HCT116 (cell line): ENCODE data around the gene NFIA. TPM values are rescaled to one million over a fixed set of nuclear protein-coding genes. Genes with fewer than 3 reads are reported as not detected.

Experiments used
- ATAC-seq: fragments of 200-7000 bp; cut with Tn5 transposase; 2 replicates; pipeline ENCODE4 v1.9.1; 2020; ENCODE audit warnings: mild to moderate bottlenecking, moderate library complexity
- BruUV-seq: library from RNA; stranded (reverse); fragments of 400-500 nt; replicated peaks from 2 replicates; lab custom pipeline; 2021; lab: Mats Ljungman, UMichigan
- CTCF ChIA-PET: fragments of 300-600 bp; sonication (Branson Sonifier 250); formaldehyde crosslinking; loops from one replicate; lab custom pipeline; 2021; ENCODE audit warnings: antibody characterized with exemption; lab: Charles Lee
- POLR2A ChIA-PET: fragments of 300-600, 350-600 bp; sonication (Branson Sonifier 250); formaldehyde crosslinking; loops from one replicate; lab custom pipeline; 2021; ENCODE audit warnings: antibody characterized with exemption; lab: Charles Lee
- RAD21 ChIA-PET, 2 experiments: fragments of 300-600 bp; sonication (Branson Sonifier 250); formaldehyde crosslinking; loops; one replicate each; lab custom pipeline; 2023; ENCODE audit warnings: low total read pairs in 2 of 2; ENCODE audit not compliant: uncharacterized antibody in 2 of 2, unreplicated experiment in 2 of 2, low non-redundant PET in 1 of 2; lab: Charles Lee
- DNase-seq: peaks from one replicate; pipeline ENCODE4 v3.0.0-alpha.2; 2010; ENCODE audit warnings: low read depth, low spot score
- H2AFZ ChIP-seq: fragments of 200-600 bp; shearing (Covaris generic), sonication (generic); 2 replicates; pipeline ENCODE4 v1.6.1; 2017; ENCODE audit warnings: low read depth, mixed run types, mixed read lengths, antibody characterized with exemption, low read length; ENCODE audit not compliant: poor library complexity, severe bottlenecking
- H3K27ac ChIP-seq: 2 replicates; pipeline ENCODE4 v1.5.1; 2012; ENCODE audit warnings: low read depth, low read length
- H3K27me3 ChIP-seq: fragments of 200-600 bp; sonication (generic); 2 replicates; pipeline ENCODE4 v1.6.1; 2016; ENCODE audit warnings: mixed run types, low read length, mixed read lengths; ENCODE audit not compliant: insufficient read depth
- H3K36me3 ChIP-seq, 2 experiments: fragments of 200-500 bp in 1 of 2; fragments of 200-600 bp in 1 of 2; sonication (Bioruptor generic) in 1 of 2; sonication (generic) in 1 of 2; 2 replicates each; pipeline versions ENCODE4 v1.5.1 to v1.6.1; 2014 to 2016; ENCODE audit warnings: low read length in 2 of 2, inconsistent platforms in 1 of 2, mixed read lengths in 1 of 2, mixed run types in 1 of 2; ENCODE audit not compliant: insufficient read depth in 2 of 2, control insufficient read depth in 1 of 2
- H3K4me1 ChIP-seq, 2 experiments: fragments of 200-600 bp in 1 of 2; sonication (generic) in 1 of 2; 2 replicates each; pipeline versions ENCODE4 v1.5.1 to v1.6.1; 2012 to 2017; ENCODE audit warnings: low read length in 2 of 2, inconsistent platforms in 1 of 2, mild to moderate bottlenecking in 1 of 2, mixed read lengths in 1 of 2, mixed run types in 1 of 2, moderate library complexity in 1 of 2; ENCODE audit not compliant: insufficient read depth in 2 of 2, control insufficient read depth in 1 of 2
- H3K4me2 ChIP-seq: fragments of 200-600 bp; sonication (generic); 2 replicates; pipeline ENCODE4 v1.6.1; 2017; ENCODE audit warnings: mixed run types, low read length, mixed read lengths
- H3K4me3 ChIP-seq, 2 experiments: fragments of 200-600 bp in 1 of 2; sonication (generic) in 1 of 2; replicated peaks in 1 of 2; 2 replicates each; pipeline ENCODE4 v1.5.1; 2011 to 2016; ENCODE audit warnings: low read length in 2 of 2, control low read depth in 1 of 2, low read depth in 1 of 2, mild to moderate bottlenecking in 1 of 2, mixed read lengths in 1 of 2, mixed run types in 1 of 2
- H3K79me2 ChIP-seq: fragments of 200-600 bp; sonication (generic); 2 replicates; pipeline ENCODE4 v1.6.1; 2017; ENCODE audit warnings: mild to moderate bottlenecking, mixed run types, low read length, moderate library complexity, mixed read lengths; ENCODE audit not compliant: insufficient read depth
- H3K9ac ChIP-seq: fragments of 200-600 bp; sonication (generic); 2 replicates; pipeline ENCODE4 v1.6.1; 2016; ENCODE audit warnings: low read length, mixed read lengths
- H3K9me2 ChIP-seq: fragments of 200-600 bp; sonication (generic), shearing (Covaris generic); 2 replicates; pipeline ENCODE4 v1.6.1; 2017; ENCODE audit warnings: mixed run types, mild to moderate bottlenecking, moderate library complexity; ENCODE audit not compliant: insufficient read depth
- H3K9me3 ChIP-seq, 2 experiments: fragments of 200-500 bp in 1 of 2; fragments of 200-600 bp in 1 of 2; sonication (Bioruptor generic) in 1 of 2; sonication (generic) in 1 of 2; 2 replicates each; pipeline ENCODE4 v1.6.1; 2014 to 2017; ENCODE audit warnings: low read length in 2 of 2, mixed read lengths in 2 of 2, inconsistent platforms in 1 of 2, low read depth in 1 of 2, mild to moderate bottlenecking in 1 of 2, mixed run types in 1 of 2, moderate library complexity in 1 of 2; ENCODE audit not compliant: control insufficient read depth in 1 of 2, insufficient read depth in 1 of 2
- H4K20me1 ChIP-seq: fragments of 200-600 bp; sonication (generic), shearing (Covaris generic); 2 replicates; pipeline ENCODE4 v1.6.1; 2017; ENCODE audit warnings: mixed run types, mild to moderate bottlenecking, moderate library complexity; ENCODE audit not compliant: insufficient read depth
- ATF3 ChIP-seq: IDR thresholded peaks from 2 replicates; pipeline ENCODE4 v1.6.1; 2012
- ELF1 ChIP-seq: IDR thresholded peaks from 2 replicates; pipeline ENCODE4 v1.6.1; 2012; ENCODE audit warnings: low read depth, borderline replicate concordance
- EZH2phosphoT487 ChIP-seq: fragments of 200-600 bp; IDR thresholded peaks from 2 replicates; pipeline ENCODE4 v1.6.1; 2018; ENCODE audit warnings: antibody characterized with exemption, borderline replicate concordance
- FOSL1 ChIP-seq: IDR thresholded peaks from 2 replicates; pipeline ENCODE4 v1.6.1; 2012; ENCODE audit warnings: low read depth
- MAX ChIP-seq: IDR thresholded peaks from 2 replicates; pipeline ENCODE4 v1.6.1; 2012
- POLR2A ChIP-seq: IDR thresholded peaks from 2 replicates; pipeline ENCODE4 v1.7.0; 2011; ENCODE audit warnings: borderline replicate concordance; ENCODE audit not compliant: insufficient read depth, insufficient read length; ENCODE audit errors: extremely low read depth
- REST ChIP-seq: IDR thresholded peaks from 2 replicates; pipeline ENCODE4 v1.6.1; 2012; ENCODE audit warnings: low read depth
- SIN3A ChIP-seq: IDR thresholded peaks from 2 replicates; pipeline ENCODE4 v1.6.1; 2012; ENCODE audit warnings: low read depth
- TCF7L2 ChIP-seq: IDR thresholded peaks from 2 replicates; pipeline ENCODE4 v1.7.0; 2011; ENCODE audit warnings: borderline replicate concordance, inconsistent platforms; ENCODE audit not compliant: insufficient read depth, insufficient read length; ENCODE audit errors: extremely low read depth
- ZBTB33 ChIP-seq: IDR thresholded peaks from 2 replicates; pipeline ENCODE4 v1.6.1; 2011; ENCODE audit warnings: mild to moderate bottlenecking, low read length, moderate library complexity; ENCODE audit not compliant: insufficient replicate concordance; ENCODE audit errors: extremely low read depth
- ZFX ChIP-seq: fragments of 450-650 bp; IDR thresholded peaks from 2 replicates; pipeline ENCODE4 v1.6.1; 2017
- intact Hi-C: fragments of 100-400 bp; cut with micrococcal nuclease; formaldehyde crosslinking; loops from 2 replicates; pipeline ENCODE4 v1.10.0; 2022
- total RNA-seq: library from RNA; stranded (reverse); gene quantifications from one replicate; pipeline ENCODE4 v1.2.1, GENCODE V29; 2021; ENCODE audit not compliant: unreplicated experiment

The NFIA gene
- total RNA-seq, 1 experiment from 2014 or later = 17.2 TPM

- H3K9ac ChIP-seq = no peak overlapping the region
- no peak for ATAC-seq
- H4K20me1 ChIP-seq = no peaks in the 10 kb centered on the region
- H3K79me2 ChIP-seq = no peaks in the 10 kb centered on the region
- no peaks in the 10 kb centered on the region for H3K9me3 ChIP-seq
- H3K4me1 ChIP-seq = no peaks in the 10 kb centered on the region
- H3K27me3 ChIP-seq = no peaks in the 10 kb centered on the region
- H3K4me3 ChIP-seq = no peak overlapping the region
- ChIA-PET CTCF (interaction anchor here (1.3 kb wide), 1 partner anchor 82 kb away, joined by 6 read pairs; no protein-coding TSS in a partner anchor), POLR2A (no interaction called here), RAD21 (no interaction called here)
- H3K9me2 ChIP-seq = no peaks in the 10 kb centered on the region
- DNase-seq = no peak
- H3K36me3 ChIP-seq = no peaks in the 10 kb centered on the region
- H3K4me2 ChIP-seq = no peak overlapping the region
- TF ChIP-seq POLR2A = no peak
- no peak for TF ChIP-seq TCF7L2
- no peak for TF ChIP-seq ZFX
- TF ChIP-seq MAX = no peak
- H3K27ac ChIP-seq = no peak overlapping the region
- BruUV-seq = no TSS peak
- no peak overlapping the region for H2AFZ ChIP-seq
- intact Hi-C loops = no loop called here
Observed at GRCh38 chr1:61264825-61265242, 182.5 kb downstream of the NFIA start.

GRCh38 chr1:61265665-61266064 is 183.3 kb downstream of the NFIA start:
- ATAC-seq = no peak
- POLR2A ChIA-PET = no interaction called here
- no peak overlapping the region for H2AFZ ChIP-seq
- RAD21 ChIA-PET = no interaction called here
- H3K27ac ChIP-seq = no peak overlapping the region
- no peaks in the 10 kb centered on the region for H3K9me2 ChIP-seq
- CTCF ChIA-PET = no interaction called here
- no peaks in the 10 kb centered on the region for H4K20me1 ChIP-seq
- H3K27me3 ChIP-seq = no peaks in the 10 kb centered on the region
- no TSS peak for BruUV-seq
- intact Hi-C loops = no loop called here
- TF ChIP-seq MAX (no peak), REST (no peak), ZBTB33 (no peak), EZH2phosphoT487 (no peak), FOSL1 (no peak), ATF3 (no peak), ELF1 (no peak), SIN3A (no peak)
- TF ChIP-seq, all 23 proteins: peak for 0
- H3K79me2 ChIP-seq = no peaks in the 10 kb centered on the region
- no peak overlapping the region for H3K9ac ChIP-seq
- no peak overlapping the region for H3K4me2 ChIP-seq
- H3K9me3 ChIP-seq = no peaks in the 10 kb centered on the region
- H3K36me3 ChIP-seq = no peaks in the 10 kb centered on the region
- no peaks in the 10 kb centered on the region for H3K4me1 ChIP-seq
- no peak overlapping the region for H3K4me3 ChIP-seq
- DNase-seq = no peak
